NCI-H1930 (cell line): ENCODE measurements around the gene SSBP1.
"Not testable (repeated sequence)": the region's sequence is repeated elsewhere in the genome, so short reads cannot be mapped to it uniquely, and the experiment has no call there.

Source experiments
- DNase-seq, 2 experiments: peaks; one replicate each; lab custom pipeline; 2025; lab: John Stamatoyannopoulos, UW

Gene SSBP1, protein sequence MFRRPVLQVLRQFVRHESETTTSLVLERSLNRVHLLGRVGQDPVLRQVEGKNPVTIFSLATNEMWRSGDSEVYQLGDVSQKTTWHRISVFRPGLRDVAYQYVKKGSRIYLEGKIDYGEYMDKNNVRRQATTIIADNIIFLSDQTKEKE

DNA sequence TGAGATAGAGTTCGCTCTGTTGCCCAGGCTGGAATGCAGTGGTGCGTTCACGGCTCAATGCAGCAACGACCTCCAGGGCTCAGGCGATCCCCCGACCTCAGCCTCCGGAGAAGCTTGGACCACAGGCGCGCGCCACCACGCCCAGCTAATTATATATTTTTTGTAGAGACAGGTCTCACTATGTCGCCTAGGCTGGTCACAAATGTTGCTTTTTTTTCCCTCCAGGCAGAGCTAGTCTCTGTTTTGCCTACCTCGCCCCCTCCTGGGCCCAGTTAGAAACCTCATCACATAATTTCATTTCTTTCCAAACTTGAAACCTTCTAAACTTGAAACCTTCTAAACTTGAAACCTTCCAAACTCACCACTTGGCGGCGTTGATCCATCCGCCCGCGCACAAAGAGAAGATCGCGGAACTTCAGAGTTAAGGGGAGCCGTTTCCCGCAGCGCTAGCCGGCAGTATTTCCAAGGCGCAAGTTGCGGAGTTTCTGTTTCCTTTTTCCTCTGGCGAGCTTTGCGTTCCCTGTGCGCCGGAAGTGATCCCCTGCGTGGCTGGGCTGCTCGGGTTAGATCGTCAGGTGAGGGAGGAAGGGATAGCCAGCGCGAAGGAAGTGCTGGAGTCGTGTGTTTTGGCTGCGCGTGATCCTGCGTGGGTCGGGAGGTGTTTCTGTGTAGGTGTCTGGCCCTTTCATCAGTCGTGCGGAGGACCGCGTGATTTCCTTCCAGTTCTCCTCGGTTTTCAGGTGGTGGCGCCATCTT, at the start of gene SSBP1:
SSBP1 (plus strand) TSS at position 523 of the 756 bp plus-strand sequence. CDS start 809 bp downstream, outside the sequence.
- DNase-seq = peak; percentile 94 to 97

DNA sequence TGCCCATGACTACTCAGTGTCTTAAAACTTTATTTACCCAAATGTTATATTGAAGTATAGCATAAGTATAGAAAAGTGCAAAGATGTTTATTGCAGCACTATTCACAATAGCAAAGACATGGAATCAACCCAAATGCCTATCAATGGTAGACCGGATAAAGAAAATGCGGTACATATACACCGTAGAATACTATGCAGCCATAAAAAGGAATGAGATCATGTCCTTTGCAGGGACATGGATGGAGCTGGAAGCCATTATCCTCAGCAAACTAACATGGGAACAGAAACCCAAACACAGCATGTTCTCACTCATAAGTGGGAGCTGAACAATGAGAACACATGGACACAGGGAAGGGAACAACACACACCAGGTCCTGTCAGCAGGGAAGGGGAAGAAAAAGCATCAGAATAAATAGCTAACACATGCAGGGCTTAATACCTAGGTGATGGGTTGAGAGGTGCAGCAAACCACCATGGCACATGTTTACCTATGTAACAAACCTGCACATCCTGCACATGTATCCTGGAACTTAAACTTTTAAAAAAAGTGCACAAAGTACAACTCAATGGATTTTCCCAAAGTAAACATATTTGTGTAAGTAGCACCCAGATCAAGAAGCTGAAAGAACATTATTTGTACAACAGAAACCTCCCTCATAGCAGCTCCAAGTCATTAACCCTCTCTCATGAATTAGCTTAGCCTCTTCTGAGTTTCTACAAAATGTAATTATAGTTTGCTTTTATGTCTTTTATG, 48.9 kb upstream of the SSBP1 start:
- DNase-seq = not testable (repeated sequence)

DNA sequence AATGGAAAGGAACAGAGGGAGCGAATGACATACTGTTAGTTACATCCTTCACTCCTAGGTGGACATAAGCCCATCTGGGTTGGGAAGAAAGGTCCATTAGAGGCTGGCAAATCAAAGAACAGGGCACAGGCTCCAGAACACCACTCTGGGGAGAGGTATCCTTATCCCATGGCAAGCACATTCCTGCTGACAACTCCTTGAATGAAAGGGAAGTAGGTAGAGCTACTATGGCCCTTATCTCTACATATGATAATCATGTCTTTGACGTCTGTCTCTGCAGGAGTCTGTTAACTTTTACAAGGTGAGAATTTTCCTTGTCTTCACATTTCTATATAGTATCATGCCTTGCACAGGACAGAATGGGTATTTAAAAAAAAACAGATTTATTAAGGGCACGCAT, 46.6 kb upstream of the SSBP1 start:
- DNase-seq = no peak

DNA sequence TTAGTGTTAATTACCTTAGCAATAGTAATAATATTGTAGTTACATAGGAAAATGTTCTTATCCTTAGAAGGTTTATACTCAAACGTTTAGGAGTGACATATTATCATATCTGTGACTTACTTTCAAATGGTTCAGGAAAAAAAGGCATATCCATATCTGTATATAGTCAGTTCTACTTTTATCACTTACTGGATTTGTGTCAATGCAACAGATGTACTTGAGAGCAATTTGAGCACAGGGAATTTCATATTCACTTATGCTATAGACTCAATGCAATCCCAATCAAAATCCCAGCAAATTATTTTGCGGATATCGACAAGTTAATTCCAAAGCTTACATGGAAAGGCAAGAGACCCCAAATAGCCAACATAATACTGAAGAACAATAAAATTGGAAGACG, 46.2 kb upstream of the SSBP1 start:
- no peak for DNase-seq

DNA sequence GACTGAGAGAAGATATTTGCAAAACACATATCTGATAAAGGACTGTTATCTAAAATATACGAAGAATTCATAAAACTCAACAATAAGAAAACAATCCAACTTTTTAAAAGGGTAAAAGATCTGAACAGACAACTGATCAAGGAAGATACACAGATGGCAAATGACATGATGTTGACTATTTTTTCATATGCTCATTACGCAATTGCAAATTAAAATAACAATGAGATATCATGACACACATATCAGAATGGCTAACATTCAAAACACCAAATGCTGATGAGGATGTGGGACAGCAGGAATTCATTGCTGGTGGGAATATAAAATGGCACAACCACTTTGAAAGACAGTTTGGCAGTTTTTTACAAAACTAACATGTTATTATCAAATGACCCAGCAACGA, 45.1 kb upstream of the SSBP1 start:
- no peak for DNase-seq

DNA sequence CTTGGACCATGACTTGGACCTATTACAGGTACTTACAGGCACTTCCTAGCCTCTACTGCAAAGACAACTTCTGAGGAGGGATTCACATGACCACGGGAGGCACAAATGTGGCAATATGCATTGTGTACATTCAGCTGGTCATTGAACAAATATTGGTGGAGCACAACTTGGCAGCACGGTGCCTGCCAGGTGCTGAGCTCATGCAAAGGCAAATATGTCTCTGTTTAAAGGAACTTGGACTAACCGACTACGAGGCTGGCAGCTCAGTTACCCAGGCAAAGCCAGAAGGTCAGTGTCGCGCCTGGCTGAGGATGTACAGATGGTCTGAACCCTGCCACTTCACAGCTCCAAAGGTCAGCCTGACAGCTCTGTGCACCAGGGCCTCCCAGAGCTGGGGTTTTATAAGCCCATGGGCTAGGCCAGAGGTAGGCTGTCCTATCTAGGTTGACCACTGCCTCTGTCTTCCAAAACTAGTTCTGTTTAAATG, 42.3 kb upstream of the SSBP1 start:
- no peak for DNase-seq

DNA sequence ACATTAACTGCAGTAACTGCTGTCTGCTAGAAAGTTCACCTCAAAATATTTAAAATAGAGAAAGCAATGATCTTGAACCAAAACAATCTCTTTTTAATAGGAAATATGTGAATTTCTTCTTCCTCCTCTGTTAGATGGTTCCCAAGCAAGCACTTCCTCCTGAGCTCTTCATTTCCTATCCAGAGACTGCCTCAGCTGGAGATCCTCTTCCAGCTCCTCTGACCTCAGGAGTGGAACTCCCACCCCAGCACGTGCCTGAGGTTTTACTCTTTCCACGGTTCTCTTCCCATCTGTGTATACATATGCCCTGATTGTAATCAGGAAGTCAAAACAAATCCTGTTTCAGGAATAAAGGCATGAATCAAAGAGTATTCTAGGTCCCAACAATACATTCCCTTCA, 41.8 kb upstream of the SSBP1 start:
- no peak for DNase-seq

DNA sequence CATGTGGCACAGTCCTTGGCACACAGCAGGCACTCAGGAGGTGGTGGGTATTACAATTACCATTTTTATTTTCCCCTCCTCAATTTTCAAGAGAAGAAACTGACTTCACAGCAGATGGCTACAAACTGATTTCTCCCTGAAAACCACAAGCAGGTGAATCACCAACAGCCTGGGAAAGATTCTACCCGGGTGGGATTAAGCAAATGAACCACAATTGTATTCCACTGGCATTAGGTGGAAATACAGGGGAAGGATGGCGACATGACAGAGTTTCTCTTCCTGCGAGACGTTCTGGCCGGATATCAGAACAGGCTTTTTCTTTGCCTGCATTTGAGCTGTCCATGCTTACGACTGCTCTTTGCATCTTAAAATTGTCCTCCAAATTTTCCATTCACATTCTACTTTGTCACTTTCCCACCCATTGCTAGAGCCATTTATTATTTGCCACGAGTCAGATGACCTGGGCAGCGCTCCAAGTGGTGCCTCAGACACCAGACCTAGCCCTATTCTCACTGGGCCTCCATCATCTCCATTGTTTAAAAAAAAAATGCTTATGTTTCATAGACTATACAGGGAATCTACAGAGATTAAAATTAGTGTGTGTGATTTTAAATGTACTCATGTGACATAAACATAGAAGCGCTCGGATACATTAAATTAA, 40.8 kb upstream of the SSBP1 start:
- no peak for DNase-seq

DNA sequence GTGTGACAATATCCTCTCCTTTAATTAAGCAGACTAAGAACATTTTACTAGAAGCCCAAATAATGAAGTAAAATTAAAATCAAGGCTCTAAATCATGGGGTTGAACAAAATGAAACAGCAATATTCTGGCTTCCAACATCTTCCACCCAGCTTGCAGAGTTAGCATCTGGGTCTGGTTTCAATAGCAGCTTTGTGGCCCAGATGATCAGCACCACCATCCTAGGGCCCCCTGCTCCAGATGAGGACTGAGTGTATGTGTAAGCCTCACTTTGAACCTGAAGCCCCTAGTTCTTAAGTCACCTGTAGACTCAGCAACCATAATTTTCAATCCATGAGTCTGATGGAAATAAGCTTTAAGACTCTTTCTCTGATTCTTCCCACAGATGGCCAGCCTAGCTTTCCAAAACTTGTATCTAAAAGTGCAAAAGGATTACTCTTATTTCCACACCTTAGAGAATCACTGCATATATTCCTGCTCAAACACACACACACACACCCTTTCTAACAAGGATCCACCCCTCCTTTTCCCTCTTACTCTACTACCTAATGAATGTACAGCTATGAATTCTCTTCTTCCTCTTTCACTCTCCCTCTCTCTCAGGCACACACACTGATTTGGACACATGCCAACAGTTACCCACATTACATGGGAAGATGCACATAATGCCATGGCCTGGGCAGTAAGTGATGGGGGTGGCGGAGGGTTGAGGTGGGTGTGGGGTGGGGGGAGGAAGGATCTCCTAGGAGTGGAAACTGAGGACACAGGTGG, 39.7 kb upstream of the SSBP1 start:
- DNase-seq = no peak

DNA sequence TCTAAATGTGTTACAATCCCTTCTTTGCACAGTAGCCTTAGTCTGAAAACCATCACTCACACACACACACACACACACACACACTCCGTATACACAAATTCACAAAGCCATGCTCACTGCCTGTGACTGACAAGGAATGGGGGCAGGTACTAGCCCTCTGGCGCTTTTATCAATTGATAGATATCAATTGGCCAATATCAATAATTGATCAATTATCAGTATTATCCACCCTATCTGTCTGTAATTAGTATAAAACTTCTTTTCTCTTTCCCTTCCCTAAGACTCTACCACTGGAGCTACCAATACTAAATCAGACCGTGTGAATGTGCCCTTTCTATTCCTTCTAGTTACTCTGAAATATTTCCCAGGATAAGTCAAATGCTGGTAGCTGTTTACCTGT, 38.3 kb upstream of the SSBP1 start:
- no peak for DNase-seq

DNA sequence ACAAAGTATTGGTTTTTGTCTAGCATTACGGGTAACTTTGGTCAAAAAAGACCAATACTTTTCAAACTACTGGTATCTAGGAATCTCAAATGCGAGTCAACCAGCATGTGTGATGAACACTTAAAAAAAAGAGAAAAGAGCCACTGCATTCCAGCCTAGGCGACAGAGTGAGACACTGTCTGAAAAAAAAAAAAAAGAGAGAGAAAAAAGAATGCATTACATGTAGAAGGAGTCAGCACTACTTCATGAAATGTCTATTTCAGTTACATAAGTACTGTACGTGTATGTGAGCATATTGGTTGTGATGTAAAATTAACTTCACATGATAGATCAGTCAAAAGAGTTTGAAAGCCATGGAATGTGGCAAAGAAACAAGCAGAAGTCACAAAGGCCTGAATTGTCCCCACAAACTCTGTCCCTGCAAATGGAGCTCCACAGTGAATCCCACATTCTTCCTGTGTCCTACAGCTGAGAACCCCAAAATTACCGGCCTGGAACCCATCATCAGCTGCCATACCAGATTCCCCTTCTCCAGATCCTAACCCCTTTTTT, 37.8 kb upstream of the SSBP1 start:
- no peak for DNase-seq

DNA sequence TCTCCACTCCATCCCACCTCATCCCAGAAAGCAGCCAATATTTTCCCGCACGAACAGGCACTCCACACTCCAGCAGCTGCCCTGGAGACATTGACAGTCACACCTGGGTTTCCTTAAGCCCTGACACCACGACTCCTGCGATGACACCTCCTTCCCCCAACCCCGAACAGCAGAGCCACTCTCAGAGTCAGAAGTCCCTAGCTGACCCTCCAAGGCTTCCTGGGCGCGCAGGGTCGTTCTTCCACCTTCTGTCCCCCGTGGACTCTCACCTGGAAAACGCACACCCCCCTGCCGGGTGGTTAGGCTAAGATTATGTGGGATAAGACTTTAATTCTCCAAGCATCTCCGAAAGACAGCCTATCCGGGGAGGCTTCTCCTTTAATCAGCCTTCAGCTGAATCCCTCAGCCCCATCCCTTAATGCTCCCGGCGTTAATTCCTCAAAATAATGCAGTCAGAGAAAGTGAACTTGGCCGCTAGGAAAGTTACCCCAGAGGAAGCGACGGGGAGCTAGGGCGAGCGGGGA, 37.2 kb upstream of the SSBP1 start:
- DNase-seq = no peak

DNA sequence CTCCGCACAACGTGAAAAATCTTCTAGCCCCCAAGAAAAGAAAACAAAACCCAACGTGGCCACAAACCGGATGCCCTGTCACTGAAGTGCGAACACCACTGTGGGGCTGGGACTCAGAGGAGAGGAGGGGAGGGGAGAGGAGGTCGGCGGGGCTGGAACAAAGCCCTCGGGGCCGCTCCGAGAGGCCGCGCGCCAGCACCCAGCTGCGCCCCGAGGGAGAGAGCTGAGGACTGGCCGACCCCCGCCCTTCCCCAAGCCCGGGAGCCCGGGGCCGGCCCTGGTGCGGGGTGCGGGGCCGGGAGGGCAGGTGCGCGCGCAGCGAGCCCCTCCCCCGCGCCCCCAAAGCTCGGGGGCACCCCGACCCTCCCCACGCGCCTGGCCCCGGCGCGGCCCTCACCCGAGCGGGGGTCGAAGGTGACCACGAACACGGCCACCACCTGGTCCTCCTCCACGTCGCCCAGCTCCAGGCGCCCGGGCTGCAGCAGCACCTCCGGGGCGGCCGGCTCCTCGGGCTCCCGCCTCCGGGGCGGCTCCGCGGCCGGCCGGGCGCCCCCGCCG, 36.6 kb upstream of the SSBP1 start:
- DNase-seq = peak in 1 of 2 experiments; percentile 28

DNA sequence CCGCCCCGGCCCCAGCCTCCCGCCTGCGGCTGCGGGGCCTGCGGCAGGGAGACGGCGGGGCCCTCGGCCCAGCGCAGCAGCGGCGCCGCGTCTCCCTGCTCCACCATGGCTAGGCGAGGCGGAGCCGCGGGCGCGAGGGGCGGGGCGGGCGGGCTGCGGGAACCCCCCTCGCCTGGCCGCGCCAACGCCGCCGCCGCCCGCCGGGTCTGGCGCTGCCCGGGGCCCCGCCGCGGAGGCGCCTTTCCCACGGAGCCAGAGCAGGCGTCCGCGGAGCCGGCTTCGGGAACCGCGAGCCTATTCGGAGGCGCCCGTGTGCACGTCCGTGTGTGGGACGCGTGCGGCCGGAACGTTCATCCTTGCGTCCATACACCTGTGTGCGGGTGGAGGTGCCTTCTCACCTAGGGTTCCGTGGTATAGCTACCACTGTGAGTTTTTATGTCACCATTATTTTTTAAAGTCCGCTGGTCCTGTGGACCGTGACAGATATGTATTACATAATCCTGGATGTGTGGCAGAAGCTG, 36.1 kb upstream of the SSBP1 start, which contains the start of gene DENND11:
DENND11 (minus strand) TSS at position 120 of the 521 bp plus-strand sequence; CDS start at position 107, 13 bp downstream.
- DNase-seq = peak in 1 of 2 experiments; percentile 69

DNA sequence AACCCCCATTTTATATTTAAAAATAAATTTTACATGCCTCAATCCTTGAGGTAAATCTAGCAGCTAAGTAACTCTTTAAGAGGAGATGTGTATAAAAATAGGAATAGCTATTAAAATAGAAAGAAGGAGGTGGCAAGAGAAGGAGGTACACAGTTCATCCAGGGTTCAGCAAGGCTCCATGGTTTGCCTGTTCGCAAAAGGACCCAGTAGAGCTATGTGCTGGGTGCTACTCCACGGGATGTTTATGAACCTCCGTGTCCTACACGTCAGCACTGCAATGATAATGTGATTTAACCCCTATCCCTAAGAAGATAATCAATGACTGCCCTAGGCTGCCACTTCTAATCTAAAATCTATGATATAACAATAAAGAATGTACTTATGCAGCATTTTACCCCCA, 35.3 kb upstream of the SSBP1 start:
- DNase-seq = no peak

DNA sequence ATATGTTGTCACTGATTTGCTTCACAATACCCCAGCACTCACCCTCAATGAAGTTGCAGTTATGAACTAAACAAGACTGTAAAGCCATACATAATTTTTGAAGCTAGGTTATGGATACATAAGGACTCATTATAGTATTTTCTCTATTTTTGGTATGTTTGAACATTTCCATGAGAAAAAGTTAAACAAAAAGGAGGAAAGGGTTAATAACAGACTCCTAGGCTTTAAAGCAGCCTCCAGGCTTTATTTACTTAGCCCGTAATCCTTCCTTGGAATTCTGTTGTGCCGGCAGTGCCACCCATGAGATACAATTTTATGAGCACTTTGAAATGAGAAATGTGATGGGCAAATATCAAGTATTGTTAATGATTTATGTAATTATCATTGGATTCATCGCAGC, 34.0 kb upstream of the SSBP1 start:
- no peak for DNase-seq

DNA sequence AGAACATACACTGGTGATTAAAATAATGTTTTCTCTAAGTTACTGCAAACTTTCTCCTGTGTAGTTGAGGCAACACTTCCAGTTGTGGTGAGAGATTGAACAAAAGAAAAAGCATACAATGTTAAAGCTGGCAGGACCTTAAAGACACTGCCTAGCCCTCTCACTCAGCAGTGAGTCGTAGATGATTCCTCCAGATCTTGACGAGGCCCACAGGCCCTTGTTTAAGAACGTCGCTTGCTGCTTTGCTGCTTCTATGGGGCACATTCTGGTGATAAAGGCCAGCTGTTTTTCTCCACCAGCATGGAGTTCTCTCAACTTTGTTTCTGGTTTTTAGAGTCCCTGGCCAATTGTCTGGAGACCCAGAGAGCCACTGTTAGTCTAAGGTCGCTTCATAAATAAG, 33.4 kb upstream of the SSBP1 start:
- no peak for DNase-seq

DNA sequence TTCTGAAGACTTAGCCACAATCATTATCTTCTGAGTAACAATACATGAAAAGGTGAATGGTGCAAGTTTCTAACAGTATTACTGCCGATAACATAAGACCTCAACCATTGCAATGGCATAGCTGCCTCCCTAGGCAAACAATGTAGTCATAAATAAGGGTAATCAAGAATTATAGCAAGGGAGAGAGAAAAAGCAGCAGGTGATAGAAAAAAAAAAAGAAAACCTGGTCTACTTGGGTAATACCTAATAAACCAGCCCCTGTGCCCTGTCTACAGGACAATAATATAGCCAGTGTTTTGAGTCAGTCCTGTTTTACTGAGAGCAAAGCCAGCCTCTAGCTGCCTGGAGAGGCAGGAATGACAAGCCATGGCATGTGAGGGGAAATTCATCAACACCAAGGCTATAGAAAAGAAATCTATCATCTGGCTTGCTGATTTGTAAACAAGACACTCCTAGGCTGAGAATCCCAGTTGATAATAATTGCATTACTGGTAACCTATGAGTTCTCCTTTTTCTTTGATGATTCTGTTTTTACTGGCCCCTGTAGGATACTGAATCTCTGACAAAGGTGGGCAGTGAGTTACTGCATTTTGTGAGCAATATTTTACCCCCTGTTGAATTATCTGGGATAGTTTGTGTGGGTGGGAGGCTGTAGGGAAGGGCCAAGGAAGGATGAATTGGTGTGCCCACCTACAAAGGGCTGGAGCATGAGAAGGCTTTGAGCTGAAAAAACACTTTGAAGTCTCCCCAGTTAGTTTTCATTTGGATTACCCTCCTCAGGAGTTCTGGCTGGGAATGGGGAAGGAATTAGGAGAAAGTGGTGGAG, 31.7 kb upstream of the SSBP1 start:
- DNase-seq = peak in 1 of 2 experiments; percentile 39

DNA sequence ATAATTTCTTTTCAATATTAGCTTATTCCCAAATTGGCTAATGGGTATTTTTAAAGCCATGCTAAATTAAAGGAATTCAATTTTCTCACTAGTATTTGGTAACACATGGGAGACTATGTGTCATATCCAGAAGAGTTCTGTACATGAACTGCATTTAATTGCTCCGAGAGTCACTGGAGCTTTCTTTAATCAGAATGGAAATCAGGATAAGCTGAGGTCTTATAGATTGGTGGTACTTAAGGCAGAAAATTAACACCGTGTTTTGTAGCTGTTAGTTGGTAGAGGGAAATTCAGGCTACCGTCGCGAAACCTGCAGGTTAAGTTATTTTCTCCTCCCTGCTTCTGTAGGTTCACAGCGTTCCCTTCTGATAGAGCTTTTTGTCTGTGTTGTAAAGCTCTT, 29.8 kb upstream of the SSBP1 start, which contains the start of gene WEE2:
WEE2 (plus strand) TSS at position 3 of the 400 bp plus-strand sequence. CDS start 406 bp downstream, outside the sequence.
- DNase-seq = peak in 1 of 2 experiments; percentile 63
